ENCODE results near the gene UMAD1.

Gene UMAD1

DNA sequence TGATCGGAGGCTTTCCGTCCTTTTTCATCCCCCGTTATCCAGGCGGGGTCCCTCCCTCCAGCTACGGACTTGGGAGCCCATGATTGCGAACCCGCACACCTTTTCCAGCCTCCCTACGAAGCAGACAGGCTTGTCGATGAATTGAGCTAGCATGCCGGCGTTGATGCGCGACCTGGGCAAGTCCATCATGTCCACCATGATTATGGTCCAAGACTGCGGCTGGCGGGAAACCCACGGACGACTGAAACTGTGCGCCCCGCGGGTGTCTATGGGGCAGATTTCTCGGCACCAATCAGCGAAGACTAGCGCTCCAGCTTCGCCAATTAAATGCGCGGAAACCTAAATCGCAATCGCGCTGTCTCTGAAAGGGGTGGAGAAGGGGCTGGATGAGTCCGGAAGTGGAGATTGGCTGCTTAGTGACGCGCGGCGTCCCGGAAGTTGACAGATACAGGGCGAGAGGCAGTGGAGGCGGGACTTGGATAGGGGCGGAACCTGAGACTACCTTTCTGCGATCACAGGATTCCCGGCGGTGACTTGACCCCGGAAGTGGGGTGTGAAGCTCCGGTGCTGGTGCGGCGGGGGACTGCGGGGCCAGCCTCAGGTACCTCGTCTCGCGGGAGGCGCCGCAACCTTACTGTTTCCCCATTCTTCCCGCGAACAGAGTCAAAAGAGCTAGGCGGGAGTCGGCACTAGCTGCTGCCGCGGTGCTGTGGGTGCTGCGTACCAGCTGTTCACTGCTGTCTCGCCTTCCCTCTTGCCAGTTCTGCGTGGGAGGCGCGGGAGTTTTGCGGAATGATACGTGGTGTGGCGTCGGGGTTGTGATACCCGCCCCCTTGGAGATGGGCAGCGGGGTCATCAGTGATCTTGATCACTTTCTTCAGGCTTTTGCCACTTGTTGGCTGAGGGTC lies at the start of gene UMAD1:
Gene UMAD1 (plus strand): TSS at position 532 of the 908 bp plus-strand sequence. CDS start 32,620 bp downstream, outside the sequence.
- in situ Hi-C loops (cut with HindIII; ENCODE audit: low sequenced_read_pairs): loop anchor here (5.0 kb wide), 2 partner anchors 57 to 97 kb away; no protein-coding TSS in a partner anchor

DNA sequence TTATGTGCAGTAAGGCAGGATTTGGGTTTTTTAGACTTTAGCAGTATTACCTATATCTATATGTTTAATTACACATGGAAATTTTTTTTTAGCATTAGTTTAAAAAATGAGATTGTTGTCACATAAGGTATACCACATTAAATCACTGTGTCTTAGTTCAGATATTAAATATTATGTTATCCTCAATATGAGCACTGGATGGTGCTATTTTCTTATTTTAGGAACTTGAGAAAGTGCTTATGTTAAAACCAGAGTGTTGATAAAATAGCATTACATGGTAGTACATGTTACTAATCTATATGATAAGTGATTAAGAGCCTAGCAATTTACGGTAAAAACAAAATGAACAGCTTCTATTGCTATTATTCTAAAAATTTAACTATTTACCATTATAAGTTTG lies 45.1 kb upstream of the UMAD1 start:
- in situ Hi-C loops (cut with HindIII; ENCODE audit: low sequenced_read_pairs): no loop called here

DNA sequence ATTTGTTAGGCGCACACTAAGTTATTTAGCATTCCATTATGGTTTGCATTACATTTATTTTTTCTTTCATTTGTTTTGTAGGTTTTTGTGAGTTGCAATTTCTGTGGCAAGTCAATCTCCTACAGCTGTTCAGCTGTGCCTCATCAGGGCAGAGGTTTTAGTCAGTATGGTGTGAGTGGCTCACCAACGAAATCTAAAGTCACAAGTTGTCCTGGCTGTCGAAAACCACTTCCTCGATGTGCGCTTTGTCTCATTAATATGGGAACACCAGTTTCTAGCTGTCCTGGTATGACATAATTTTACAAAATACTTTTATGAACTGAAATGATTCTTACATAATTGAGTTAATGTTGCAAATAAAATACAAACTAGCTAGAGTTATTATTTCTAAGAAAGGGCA lies 44.4 kb upstream of the UMAD1 start:
- in situ Hi-C loops (cut with HindIII; ENCODE audit: low sequenced_read_pairs): no loop called here

DNA sequence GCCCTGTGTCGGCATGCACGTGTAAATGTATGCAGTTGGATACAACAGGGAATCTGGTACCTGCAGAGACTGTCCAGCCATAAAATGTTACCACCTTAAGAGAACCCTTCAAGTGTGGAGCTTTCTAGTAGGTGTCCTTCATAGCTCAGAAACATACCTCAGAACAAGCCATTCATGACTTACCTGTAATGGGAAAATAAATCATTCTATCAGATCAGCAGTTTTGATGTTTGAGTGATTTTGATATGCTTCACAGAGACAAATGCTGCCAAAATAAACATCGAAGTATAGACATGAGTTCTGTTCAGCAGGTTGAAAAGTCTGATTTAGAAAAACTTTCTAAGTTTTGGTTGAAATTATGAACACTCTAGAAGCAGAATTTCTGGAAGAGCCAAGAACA lies 33.5 kb upstream of the UMAD1 start:
- in situ Hi-C loops (cut with HindIII; ENCODE audit: low sequenced_read_pairs): no loop called here

DNA sequence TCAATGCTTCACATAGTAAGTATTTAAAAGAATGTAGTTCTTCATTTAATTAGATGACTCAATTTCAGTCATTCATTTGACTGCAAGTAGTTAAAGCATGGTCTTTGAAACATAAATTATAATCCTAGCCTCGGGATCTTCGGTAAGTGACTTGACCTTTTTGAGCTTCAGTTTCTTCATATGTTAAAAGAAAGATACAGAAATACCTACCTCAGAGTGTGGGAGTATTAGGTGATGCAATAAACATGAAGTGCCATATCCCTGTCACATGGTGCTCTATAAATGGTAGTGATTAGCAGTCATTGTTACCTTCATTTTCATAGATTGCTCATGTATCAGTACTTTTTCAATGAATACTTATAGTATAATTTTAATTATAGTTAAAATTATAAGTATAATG lies 31.2 kb upstream of the UMAD1 start:
- in situ Hi-C loops (cut with HindIII; ENCODE audit: low sequenced_read_pairs): no loop called here

DNA sequence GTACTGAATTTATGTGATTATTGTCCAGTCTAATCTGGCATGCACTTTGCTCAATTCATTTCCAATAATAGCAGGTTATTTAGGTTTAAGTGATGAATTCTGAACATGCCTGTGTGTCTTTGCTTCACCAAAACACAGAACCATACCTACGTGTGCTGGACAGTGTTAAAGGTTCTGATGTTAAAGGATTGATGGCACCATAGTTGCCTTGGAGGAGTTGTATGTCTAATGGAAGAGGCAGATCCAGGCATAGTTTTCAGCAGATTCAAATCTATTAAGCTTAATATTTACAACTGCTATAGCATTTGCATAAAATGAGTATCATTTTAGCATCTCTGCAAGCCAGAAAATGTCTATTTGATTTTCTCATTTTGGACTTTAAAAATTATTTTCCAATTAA lies 28.0 kb upstream of the UMAD1 start:
- in situ Hi-C loops (cut with HindIII; ENCODE audit: low sequenced_read_pairs): no loop called here

DNA sequence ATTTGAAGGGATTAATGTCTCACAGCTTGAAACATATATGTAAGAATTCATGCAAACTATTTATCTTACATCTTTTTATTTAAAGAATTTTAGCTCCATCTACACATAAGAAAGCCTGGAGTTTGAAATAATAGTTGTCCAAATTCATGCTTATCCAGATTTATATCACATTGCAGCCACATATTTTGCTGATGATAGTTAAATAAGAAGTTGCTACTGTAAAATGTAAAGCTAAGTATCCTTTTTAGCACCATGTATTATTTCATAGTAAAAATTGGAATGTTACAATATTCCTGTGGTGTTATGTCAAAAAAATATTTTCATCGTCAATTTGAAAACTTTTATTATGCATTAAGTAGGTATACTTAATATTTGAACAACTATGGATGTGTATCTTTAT lies 27.3 kb upstream of the UMAD1 start:
- in situ Hi-C loops (cut with HindIII; ENCODE audit: low sequenced_read_pairs): no loop called here

DNA sequence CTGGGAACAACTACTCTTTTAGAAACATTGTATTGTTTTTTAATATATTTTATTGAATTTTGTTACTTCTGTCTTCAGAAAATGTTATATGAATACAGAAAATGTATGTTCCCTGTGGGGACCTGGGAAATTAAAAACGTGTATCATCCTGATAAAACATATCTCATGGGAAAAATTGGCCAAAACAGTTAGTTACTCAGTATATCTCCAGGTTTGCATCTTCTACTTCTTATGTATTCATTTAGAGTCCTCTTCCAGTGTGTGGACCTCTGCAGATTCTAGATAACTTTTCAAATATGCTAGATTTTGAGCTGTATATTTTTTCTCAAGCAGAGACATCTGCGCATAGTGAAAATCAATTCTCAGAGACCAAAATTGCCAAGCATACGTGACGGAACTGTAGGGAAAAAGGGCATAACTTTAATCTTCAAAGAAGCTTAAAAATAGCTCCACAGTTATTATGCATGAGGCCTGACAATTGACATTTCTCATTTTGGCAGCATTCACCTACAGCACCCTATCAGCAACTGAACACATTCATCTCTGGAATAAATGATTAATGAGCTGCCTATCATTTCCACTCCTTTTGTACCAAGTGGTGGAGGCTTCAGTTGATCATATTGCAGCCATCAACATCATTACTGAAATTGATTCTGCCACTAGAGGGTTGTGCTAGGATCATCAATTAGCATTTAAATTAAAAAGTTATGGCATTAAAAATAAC lies 26.4 kb upstream of the UMAD1 start:
- in situ Hi-C loops (cut with HindIII; ENCODE audit: low sequenced_read_pairs): no loop called here

DNA sequence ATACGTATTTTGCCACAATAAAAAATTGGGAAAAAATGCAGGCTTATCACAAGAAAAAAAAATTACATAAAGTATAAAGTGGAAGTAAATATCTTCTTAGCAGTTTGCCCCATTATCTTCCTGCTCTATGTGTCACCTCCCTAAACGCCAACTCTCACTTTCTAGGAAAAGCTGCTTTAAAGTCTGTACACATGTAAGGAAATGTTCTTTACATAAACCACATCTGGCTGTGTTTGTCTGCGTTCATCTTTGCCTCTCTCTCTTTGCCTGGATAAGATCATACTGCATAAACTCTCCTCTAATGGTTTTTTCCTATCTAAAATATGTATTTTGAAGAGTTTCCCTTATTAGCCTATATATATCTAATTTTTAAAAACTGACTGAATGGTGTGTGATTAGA lies 23.0 kb upstream of the UMAD1 start:
- in situ Hi-C loops (cut with HindIII; ENCODE audit: low sequenced_read_pairs): no loop called here

DNA sequence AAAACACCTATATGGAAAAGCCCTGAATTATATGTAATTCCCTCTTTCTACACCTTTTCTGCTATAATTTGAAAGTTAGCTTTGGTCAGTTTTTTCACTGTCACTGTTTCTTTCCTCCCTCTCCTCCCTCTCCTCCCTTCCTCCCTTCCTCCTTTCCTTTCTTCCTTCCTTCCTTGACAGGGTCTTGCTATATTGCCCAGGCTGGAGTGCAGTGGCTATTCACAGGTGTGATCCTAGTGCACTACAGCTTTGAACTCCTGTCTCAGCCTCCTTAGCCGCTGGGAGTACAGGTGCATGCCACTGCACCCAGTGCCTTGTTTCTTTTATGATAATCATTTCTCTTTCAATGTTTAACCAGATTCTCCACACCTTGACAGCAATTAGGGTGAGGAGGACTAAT lies 22.1 kb upstream of the UMAD1 start:
- in situ Hi-C loops (cut with HindIII; ENCODE audit: low sequenced_read_pairs): no loop called here

DNA sequence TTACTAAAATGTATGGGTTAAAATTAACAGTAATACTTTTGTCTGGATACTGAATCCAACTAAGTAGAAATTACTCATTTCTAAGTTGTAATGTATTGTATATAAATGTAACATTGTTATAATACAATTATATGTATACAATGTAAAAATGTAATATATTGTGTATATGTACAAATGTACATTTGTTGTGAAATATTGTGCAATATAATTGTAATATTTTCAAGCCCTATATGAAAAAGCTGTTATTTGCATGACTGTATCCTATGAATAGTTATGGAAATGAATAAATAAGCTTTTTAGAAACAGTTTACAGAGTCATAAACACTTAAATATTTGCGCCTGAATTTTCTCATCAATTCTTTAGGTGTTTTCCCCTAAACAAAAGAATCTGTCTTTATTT lies 20.3 kb upstream of the UMAD1 start:
- in situ Hi-C loops (cut with HindIII; ENCODE audit: low sequenced_read_pairs): no loop called here

DNA sequence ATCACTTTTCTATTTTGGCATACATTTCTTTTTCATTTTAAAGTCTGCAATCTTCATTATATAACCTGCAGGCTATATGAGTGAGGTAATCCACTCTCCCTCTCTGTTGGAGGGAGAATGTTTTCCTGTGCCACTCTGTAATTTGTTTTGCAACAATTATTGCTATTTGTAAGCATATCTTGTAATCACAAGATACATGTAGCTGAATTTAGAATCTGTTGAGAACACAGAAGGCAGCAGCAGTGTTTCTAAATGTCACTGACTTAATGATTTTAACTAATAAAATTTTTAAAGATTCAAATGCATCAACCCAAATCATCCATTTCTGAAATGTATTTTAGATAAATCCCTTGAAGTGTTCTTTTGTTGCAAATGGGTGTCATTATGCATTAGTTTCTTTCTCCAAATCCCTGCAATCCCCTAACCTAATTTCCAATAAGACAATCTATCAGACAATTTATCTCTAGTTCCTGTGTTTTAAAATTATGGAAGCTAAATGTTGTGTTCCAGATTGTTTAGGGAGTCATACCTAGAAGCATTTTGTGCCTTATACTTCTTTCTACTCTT lies 19.8 kb upstream of the UMAD1 start:
- in situ Hi-C loops (cut with HindIII; ENCODE audit: low sequenced_read_pairs): no loop called here

DNA sequence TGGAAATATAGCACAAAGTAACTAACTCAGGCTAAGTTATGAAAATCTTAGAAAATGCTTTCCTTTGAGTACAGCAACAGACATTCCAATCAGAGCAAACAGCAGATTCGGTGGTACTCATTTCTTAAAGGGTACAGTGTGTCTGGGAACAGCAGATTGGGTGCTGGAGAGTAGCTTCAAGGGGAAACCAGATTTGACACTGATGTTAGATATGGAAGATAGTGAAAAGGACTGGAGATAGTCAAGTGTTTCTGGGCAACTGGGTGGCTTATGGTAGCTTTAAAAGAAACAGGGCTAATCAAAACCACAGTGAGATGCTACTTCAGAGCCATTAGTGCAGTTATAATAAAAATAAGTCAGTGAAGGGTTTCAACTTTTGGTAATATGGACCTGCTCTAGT lies 12.1 kb upstream of the UMAD1 start:
- in situ Hi-C loops (cut with HindIII; ENCODE audit: low sequenced_read_pairs): no loop called here

DNA sequence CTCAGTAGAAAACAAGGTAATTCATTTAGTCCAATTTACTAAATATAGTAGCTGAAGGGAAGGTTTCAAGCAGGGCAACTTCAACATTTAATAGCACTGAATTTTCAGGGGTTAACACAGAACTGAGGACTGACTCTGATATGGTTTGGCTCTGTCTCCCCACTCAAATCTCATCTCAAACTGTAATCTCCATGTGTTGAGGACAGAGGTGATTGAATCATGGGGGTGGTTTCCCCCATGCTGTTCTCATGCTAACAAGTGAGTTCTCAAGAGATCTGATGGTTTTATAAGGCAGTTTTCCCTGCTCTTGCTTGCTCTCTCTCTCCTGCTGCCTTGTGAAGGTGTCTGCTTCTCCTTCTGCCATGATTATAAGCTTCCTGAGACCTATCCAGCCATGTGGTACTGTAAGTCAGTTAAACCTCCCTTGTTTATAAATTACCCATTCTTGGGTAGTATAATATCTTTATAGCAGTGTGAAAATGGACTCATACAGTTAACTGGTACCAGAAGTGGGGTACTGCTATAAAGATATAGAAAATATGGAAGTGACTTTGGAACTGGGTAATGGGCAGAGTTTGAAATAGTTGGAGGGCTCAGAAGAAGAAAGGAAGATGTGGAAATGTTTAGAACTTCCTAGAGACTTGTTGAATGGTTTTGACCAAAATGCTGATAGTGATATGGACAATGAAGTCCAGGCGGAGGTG lies 9.8 kb upstream of the UMAD1 start:
- in situ Hi-C loops (cut with HindIII; ENCODE audit: low sequenced_read_pairs): no loop called here

DNA sequence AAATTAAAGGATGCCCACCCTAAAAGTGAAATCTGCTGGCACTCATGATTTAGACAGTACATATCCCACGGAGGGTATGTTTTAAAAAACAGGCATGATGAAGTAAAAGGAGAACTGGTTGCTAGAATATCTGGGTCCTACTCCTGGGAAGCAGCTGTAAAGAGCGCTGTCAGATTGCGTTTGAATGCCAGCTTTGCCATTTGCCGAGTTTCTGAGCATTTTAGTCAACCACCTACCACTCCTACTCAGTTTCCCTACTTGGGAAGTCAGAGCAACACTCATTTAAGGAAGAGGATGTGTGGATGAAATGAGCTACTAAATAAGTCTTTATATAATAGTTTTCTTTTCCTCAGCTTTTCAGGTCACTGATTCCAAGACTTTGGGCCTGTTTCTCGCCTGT lies 1.1 kb upstream of the UMAD1 start:
- in situ Hi-C loops (cut with HindIII; ENCODE audit: low sequenced_read_pairs): no loop called here

DNA sequence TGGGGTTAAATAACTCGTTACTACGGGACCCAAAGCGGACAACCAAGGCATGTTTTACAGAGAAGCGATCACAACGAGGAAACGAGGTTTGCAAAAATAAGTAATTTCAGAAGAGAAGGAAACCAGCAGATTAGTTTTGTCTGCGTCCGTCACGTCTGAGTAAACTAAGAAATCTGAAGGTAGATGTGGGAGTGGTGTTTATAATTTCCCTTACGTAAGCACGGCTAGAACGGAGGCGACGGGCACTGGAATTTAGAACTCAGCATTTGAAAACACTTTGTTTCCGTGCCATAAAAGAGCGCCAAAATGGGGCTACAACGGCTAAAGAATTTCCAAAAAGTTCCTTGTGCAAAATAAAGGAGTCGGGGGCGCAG lies 718 bp upstream of the UMAD1 start:
- in situ Hi-C loops (cut with HindIII; ENCODE audit: low sequenced_read_pairs): loop anchor here (5.0 kb wide), 2 partner anchors 57 to 97 kb away; no protein-coding TSS in a partner anchor

DNA sequence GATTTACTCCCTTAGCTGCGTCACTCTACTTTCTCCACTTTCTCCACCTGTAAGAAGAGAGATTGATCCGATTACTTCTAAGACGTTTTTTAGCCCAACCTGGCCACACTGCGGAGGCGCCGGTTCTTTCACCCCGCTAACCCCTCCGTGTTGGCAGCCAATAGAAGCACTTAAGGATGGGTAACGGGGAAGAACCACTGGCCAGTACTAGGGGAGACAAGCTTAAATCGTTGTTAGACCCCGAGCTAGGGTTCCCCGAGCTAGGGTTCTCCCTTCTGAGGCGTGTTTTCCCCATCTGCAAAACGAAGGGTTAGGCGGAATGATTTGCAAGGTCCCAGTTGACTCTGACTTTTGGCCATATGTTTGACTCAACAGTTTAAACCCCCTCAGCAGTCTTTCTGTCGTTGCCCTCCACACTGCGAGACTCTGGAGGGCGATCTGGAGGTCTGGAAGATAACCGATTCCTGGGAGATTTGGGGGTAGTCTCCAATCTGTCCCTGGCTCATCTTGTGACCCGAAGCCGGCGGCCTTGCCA lies 644 bp downstream of the UMAD1 start:
- in situ Hi-C loops (cut with HindIII; ENCODE audit: low sequenced_read_pairs): loop anchor here (5.0 kb wide), 2 partner anchors 56 to 96 kb away; no protein-coding TSS in a partner anchor

DNA sequence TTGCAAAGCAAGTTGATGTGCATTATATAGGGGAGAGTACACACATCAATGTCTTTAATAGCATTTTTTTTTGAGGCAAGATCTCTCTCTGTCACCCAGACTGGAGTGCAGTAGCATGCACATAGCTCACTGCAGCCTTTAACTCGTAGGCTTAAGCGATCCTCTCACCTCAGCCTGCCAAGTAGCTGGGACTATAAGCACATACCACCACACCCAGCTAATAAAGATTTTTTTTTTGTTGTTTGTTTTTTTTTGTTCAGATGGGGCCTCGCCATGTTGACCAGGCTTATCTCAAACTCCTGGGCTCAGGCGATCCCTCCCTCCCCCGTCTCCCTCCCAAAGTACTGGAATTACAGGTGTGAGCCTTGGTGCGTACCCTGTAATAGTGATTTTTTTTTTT lies 1.5 kb downstream of the UMAD1 start:
- in situ Hi-C loops (cut with HindIII; ENCODE audit: low sequenced_read_pairs): loop anchor here (5.0 kb wide), 2 partner anchors 55 to 95 kb away; no protein-coding TSS in a partner anchor

DNA sequence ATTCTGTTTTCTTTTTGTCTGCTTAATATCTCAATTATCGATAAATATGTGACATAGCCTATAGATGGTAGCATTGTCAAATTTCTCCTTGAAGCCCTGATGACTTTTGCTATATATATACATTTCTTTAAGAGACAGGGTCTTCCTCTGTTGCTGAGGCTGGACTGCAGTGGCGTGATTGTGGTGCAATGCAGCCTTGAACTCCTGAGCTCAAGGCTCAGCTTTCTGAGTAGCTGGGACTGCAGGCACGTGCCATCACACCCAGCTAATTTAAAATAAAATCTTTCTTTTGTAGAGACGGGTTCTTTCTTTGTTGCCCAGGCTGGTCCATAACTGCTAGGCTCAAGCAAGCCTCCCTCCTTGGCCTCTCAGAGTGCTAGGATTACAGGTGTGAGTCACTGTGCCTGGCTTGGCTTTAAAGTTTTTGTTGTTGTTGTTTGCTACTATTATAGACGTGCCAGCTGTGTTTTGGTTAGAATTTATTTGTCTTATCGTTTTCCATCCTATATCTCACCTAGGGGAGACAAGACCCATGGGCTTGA lies 7.0 kb downstream of the UMAD1 start:
- in situ Hi-C loops (cut with HindIII; ENCODE audit: low sequenced_read_pairs): no loop called here

DNA sequence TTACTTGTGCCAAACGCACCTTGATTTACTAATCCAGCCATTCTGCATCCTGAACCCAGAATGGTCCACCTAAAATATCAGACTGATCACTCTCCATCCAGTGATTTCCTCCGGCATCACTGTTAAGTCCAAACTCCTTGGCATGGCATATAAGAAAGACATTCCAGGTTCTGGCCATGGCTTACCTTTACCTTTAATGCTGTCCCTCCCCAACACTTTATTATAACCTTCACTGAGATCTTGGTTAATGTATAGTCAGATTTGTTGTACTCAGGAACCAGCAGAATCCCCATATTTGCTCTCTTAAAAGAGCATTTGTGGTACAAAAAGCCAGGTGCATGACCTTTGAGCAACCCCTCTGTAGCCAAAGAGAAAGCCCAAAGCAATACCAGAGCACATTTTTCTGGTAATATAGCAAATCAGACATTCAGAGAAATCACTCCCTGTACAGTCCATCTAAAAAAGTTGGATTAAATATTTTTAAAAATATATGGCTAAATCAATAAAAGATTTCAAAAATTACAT lies 10.2 kb downstream of the UMAD1 start:
- in situ Hi-C loops (cut with HindIII; ENCODE audit: low sequenced_read_pairs): no loop called here

Data from endothelial cell of hepatic sinusoid (primary cell).